ENCODE data around the gene SRSF4. TPM values are rescaled to one million over a fixed set of nuclear protein-coding genes. Genes with fewer than 3 reads are reported as not detected.
"Not testable (repeated sequence)": the region's sequence is repeated elsewhere in the genome, so short reads cannot be mapped to it uniquely, and the experiment has no call there.

Gene SRSF4
- total RNA-seq, 1 donor from 2014 or later = 49.7 TPM

DNA sequence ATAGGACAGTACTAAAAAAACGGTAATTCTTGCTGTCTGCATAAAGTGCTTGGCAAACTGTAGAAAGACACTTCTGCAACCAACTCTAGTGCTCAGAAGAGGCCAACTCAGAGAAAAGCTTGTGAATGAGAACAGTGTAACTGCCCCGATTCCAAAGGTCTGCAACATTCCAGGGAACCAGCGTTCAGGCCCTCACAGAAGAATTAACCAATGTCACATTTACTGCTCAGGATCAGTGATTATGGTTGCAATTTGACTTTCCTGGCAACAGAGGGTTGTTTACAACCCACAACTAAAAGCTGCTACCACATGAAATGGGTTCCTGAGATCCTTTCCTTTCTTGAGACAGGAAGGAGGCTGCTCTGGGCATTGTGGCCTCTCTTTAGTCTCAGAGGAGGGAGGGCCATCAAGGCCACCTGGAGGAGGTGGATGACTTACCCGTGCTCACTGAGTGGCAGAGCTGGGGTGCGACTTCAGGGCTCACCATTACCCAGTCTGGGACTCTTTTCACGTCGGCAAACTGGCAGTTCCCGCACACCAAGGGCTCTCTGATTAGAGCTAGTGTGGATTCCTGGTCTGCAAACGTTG is 15.3 kb downstream of the SRSF4 start:
- no peak for DNase-seq (ENCODE audit: low spot score in 2 of 2)
- no peak for FAIRE-seq

GRCh38 chr1:29164588-29164987 is 17.1 kb downstream of the SRSF4 start:
- FAIRE-seq (no peak), DNase-seq (ENCODE audit: low spot score in 2 of 2) (no peak)

GRCh38 chr1:29162476-29163138 is 19.1 kb downstream of the SRSF4 start:
- DNase-seq (ENCODE audit: low spot score in 2 of 2) (no peak), FAIRE-seq (no peak)

GRCh38 chr1:29162025-29162424 is 19.7 kb downstream of the SRSF4 start:
- FAIRE-seq (no peak), DNase-seq (ENCODE audit: low spot score in 2 of 2) (no peak)

DNA sequence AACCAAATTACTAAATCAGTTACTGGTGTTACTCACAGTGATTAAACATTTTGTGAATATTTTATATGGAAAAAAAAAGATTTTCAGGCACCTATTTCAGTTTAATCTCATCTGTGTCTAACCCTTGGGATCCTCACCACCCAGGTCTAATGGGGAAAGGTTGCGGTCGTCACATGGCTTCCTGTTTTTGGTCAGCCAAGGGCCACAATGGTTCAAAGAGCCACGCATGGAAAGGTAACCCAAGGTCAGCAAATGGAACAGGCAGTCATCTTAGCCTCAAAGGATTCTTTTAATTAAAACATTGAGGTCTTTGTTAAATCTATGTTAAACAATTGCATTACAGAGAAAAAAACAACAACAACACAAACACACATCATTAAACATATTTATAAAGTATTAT is 21.9 kb downstream of the SRSF4 start:
- FAIRE-seq (no peak), DNase-seq (ENCODE audit: low spot score in 2 of 2) (no peak)

DNA sequence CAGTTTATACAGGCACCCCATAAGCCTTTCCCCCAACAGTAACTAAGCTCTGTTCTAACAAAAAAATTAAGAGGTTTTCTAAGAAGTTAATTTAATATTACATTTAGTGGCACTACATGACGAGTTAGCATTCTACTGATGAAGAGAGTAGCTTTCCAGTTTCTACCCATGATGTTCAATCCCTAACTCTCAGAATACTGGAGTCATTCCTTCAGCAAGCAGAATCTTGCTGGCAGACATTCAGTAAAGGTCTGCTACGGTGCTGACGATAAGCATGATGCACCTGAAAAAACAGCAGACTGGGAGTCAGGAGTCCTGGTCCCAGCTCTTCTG is 24.5 kb downstream of the SRSF4 start:
- DNase-seq (ENCODE audit: low spot score in 2 of 2) (no peak), FAIRE-seq (no peak)

DNA sequence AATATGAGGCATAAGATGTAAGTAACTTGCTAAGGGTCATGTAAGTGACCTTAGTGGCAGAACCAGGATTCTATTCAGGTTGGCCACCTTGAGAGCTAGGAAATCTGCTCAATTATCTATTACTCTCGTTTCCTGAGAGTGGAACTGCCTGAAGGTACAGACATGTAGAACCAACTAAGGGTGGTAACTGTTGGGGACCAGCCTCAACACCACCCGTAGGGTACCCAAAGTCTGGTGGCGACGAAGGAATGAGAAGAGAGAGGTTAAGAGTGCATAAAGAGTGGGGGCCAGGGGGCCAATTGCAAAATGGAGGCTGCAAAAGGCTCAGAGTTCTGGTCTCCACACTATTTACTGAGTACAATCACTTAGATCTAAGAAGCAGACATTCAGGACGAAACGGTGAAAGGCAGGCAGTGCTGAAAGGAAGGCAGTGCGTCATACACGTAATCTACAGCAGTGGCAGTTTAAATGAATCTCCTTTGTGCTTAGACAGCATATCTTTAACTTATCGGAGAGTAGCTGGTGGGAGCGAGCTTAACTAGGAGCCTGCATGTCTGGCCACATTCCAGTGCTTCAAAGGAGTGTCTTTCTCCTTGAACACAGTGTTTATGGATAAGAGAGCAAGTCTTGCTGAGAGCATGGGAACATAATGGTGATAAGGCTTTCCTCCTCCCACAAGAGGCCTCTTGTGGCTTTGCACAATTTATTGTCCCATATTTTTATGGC is 25.0 kb downstream of the SRSF4 start:
- DNase-seq (ENCODE audit: low spot score in 2 of 2) = no peak
- no peak for FAIRE-seq

GRCh38 chr1:29152046-29152805 is 29.5 kb downstream of the SRSF4 start:
- FAIRE-seq (no peak), DNase-seq (ENCODE audit: low spot score in 2 of 2) (no peak)

GRCh38 chr1:29150346-29150745 is 31.4 kb downstream of the SRSF4 start:
- DNase-seq (ENCODE audit: low spot score in 2 of 2); FAIRE-seq: not testable (repeated sequence)

- FAIRE-seq (no peak), DNase-seq (ENCODE audit: low spot score in 2 of 2) (no peak)
These were observed 32.8 kb downstream of the SRSF4 start for GRCh38 chr1:29148656-29149491.

GRCh38 chr1:29145739-29146437 is 35.8 kb downstream of the SRSF4 start:
- FAIRE-seq = no peak
- no peak for DNase-seq (ENCODE audit: low spot score in 2 of 2)

DNA sequence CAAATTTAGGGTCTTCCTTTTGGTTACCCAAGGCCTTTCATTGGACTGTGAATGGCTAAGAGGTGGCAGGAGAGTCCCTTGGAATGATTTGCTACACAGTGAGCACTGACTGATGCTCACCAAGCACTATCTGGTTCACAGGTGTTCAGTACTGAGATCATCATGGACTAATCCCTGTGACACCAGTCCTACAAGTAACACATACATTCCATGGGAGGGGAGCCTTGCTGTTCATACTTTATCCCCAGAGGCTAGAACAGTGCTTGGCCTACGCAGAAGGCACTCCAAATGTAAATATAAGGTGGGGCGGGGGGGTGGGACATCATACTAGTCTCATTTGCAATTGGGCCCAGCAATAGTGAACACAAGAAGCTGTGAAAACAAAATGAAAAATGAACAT is 37.5 kb downstream of the SRSF4 start:
- DNase-seq (ENCODE audit: low spot score in 2 of 2) (no peak), FAIRE-seq (no peak)

GRCh38 chr1:29142714-29143113 is 39.0 kb downstream of the SRSF4 start:
- no peak for FAIRE-seq
- DNase-seq (ENCODE audit: low spot score in 2 of 2) = no peak

DNA sequence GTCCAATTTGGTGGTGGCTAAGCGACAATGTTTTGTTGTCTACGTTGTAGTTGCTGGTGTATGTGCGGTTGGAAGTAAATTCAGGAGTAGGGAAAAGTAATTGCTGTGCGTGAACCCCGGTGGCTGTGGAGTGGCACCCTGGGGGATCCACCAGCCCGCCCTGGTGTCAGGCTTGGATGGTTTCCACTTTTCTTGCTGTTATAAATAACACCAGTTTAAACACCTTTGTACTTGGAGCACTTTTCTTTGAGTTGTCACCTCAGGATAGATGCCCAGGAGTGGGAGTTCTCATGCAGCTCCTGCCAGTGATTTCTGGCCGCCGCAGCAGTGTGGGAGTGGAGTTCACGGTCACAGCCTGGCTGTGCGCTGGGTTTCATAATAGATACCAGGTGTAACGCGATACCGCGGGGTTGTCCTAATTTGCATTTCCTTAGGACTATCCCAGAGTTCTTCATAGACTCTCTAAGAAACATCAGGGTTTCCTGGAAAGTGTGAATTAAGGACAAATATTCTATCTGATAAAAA is 45.2 kb downstream of the SRSF4 start:
- FAIRE-seq (no peak), DNase-seq (ENCODE audit: low spot score in 2 of 2) (peak in 1 of 2 donors; percentile 36)

DNA sequence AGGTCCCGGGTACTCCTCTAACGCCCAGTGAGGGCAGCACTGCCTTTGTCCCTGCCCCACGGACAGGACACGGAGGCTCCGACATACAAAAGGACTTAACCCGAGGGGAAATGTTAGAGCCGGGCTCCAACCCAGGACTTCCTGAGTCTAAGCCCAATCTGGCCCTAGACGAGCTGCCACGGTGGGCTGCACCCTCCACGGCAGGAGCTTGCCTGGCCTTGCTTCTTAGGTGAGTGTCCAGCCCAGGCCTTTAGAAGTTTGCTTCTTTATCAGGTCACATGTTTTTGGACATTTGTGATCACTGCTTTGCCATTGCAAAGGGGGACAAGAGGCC is 47.0 kb downstream of the SRSF4 start:
- DNase-seq (ENCODE audit: low spot score in 2 of 2) = no peak
- FAIRE-seq = no peak

DNA sequence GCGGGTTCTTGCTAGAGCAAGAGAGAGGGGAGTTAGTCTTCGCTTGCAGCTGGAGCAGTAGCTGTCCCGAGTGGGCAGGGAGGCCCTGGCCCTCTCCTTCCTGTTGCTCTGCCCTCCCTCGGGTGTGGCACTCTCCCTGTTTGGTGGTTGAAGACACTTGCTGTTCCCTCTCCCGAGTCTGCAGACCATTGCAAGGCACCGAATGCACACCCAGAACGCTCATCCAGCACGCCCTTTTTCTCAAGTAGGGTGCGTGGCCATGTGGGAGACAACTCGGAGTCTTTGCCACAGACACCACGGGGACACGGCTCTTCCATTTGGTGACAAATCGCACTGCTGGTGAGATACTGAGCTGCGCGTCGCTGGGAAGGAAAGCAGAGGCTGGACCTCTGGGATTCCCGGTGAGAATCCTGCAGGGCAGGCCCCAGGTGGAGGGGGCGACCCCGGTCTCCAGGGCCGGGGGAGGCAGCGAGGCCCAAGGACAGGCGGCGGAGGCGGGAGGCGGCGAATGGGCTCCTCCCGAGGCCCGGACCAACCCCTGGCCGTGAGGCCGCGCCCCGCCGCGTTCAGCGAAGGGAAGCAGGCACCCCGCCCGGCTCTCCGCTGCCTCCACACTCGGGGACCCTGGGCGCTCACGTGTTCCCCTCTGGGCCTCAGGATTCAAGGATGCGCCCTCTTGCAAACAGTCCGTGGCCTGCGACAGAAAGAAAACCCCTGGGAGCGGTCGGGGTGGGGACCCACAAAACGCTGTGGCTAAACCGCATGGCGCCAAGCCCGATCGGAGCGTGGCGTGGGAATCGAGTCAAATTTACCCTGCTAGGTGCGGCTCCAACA is 47.6 kb downstream of the SRSF4 start:
- DNase-seq (ENCODE audit: low spot score in 2 of 2) (no peak), FAIRE-seq (no peak)

DNA sequence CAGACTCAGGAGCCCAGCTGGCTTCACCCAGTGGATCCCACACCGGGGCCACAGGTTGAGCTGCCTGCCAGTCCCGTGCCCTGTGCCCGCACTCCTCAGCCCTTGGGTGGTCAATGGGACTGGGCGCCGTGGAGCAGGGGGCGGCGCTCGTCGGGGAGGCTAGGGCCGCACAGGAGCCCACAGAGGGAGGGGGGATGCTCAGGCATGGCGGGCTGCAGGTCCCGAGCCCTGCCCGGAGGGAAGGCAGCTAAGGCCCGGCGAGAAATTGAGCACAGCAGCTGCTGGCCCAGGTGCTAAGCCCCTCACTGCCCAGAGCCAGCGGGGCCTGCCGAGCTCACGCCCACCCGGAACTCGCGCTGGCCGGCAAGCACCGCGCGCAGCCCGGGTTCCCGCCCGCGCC is 50.6 kb downstream of the SRSF4 start:
- DNase-seq (ENCODE audit: low spot score in 2 of 2); FAIRE-seq: not testable (repeated sequence)

GRCh38 chr1:29129916-29130315 is 51.8 kb downstream of the SRSF4 start:
- no peak for DNase-seq (ENCODE audit: low spot score in 2 of 2)
- no peak for FAIRE-seq

- FAIRE-seq = no peak
- DNase-seq (ENCODE audit: low spot score in 2 of 2) = no peak
These were observed 53.0 kb downstream of the SRSF4 start for GRCh38 chr1:29128739-29129138.

Data from frontal cortex (tissue), 4 donors.